Measurements from ENCODE around the gene USP35. TPM values are rescaled to one million over a fixed set of nuclear protein-coding genes. Genes with fewer than 3 reads are reported as not detected.

Gene USP35
- total RNA-seq, 6 experiments from 2014 or later = 5.3 to 10.1 (median 7.9) TPM

DNA sequence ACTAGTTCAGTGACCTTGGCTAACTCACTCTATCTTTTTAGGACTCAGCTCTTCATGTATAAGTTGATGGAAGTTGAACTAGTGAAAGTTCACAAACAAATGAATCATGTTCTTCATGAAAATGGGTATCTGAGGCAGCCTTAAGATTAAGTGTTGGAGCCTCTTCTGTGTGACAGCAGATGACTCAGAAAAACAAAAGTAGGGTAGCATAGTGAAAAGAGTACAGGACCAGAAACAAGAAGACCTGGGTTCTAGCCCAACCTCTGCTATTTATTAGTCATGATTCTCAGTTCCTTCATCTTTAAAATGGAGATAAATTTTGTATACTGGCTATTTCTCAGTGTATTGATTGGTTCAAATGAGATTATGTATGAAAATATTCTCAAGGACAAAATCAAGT, 60.2 kb downstream of the USP35 start:
- TF ChIP-seq, protein P1, sequence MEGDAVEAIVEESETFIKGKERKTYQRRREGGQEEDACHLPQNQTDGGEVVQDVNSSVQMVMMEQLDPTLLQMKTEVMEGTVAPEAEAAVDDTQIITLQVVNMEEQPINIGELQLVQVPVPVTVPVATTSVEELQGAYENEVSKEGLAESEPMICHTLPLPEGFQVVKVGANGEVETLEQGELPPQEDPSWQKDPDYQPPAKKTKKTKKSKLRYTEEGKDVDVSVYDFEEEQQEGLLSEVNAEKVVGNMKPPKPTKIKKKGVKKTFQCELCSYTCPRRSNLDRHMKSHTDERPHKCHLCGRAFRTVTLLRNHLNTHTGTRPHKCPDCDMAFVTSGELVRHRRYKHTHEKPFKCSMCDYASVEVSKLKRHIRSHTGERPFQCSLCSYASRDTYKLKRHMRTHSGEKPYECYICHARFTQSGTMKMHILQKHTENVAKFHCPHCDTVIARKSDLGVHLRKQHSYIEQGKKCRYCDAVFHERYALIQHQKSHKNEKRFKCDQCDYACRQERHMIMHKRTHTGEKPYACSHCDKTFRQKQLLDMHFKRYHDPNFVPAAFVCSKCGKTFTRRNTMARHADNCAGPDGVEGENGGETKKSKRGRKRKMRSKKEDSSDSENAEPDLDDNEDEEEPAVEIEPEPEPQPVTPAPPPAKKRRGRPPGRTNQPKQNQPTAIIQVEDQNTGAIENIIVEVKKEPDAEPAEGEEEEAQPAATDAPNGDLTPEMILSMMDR (IDR thresholded peaks at IDR 0.05) = no peak
- TF ChIP-seq POLR2A (IDR thresholded peaks at IDR 0.05) = no peak
- H3K4me1 ChIP-seq = no peaks in the 10 kb centered on the region
- no peak overlapping the region for H3K27ac ChIP-seq
- no peaks in the 10 kb centered on the region for H3K9me3 ChIP-seq
- ATAC-seq (no peak), DNase-seq (no peak)
- H3K4me3 ChIP-seq = no peak overlapping the region
- H3K36me3 ChIP-seq = peaks cover 0 to 5% (median 0%) of the 10 kb centered on the region in 4 donors
- no peaks in the 10 kb centered on the region for H3K27me3 ChIP-seq
- intact Hi-C loops (cut with DNase I) = no loop called here

DNA sequence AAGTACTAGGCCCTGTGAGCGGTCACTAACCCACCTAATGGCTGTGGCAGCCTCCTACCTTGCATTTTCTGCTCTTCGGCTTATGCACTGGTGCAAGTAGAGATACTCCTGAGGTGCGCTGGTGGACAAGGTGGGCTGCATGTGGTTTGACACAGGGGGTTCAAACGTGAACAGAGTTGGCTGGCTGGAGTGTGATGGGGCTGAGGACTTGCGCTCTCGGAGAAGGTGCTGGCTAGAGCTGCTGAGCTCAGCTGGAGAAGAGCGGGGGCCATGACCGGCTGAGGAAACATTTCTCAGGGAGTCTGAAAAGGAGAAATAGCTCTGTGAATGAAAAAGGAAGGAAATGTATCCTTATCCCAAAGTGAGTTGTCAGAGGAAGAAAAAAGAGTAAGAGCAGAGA, 61.4 kb downstream of the USP35 start:
- DNase-seq (no peak), ATAC-seq (no peak)
- no peak for TF ChIP-seq POLR2A (IDR thresholded peaks at IDR 0.05)
- TF ChIP-seq, protein P1 (IDR thresholded peaks at IDR 0.05) = no peak
- Histone ChIP-seq H3K9me3 (no peaks in the 10 kb centered on the region), H3K27ac (no peak overlapping the region), H3K36me3 (peaks cover 0 to 5% (median 0%) of the 10 kb centered on the region in 4 donors), H3K4me3 (no peak overlapping the region), H3K27me3 (no peaks in the 10 kb centered on the region), H3K4me1 (no peaks in the 10 kb centered on the region)
- intact Hi-C loops (cut with DNase I) = no loop called here
- 97% methylated on average over 5 of the region's 8 CpGs for WGBS (ENCODE audit: insufficient coverage, low coverage, low lambda C conversion rate, missing lambda C conversion rate)

DNA sequence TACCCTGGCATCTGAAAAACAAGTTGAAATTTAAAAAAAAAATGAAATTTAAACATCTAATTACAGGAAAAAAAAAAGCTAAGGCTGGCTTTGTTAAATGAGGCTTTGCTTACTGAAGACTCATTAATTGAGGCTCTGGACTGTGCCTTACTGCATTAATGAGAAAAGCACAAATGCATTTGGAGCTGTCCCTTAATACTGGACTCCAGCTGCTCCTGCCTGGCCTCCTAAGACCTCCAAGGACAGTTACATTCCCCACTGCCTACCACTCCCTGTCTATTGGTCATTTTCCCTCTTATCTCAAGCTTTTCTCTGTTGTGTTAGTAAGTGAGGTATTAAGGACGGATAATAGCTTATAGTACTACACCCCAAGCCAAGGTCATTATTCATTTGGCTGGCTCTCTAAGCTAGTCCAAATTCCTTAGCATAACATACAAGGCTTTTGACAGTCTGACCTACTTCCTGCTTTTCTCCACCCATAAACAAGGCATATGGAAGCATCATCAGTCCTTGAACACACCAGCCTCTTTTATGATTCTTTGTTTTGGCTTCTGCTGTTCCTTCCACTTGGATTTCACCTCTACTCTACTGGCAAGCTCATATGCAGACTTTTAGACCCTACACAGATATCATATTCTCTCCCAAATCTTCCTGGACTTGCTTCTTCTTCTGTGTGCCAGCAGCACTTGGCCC, 62.5 kb downstream of the USP35 start:
- Histone ChIP-seq H3K27ac (no peak overlapping the region), H3K9me3 (no peaks in the 10 kb centered on the region), H3K36me3 (peaks cover 0 to 5% (median 0%) of the 10 kb centered on the region in 4 donors), H3K4me3 (no peak overlapping the region), H3K4me1 (peaks cover 0 to 2% (median 0%) of the 10 kb centered on the region in 4 donors), H3K27me3 (no peaks in the 10 kb centered on the region)
- TF ChIP-seq, protein P1 (IDR thresholded peaks at IDR 0.05) = no peak
- TF ChIP-seq POLR2A (IDR thresholded peaks at IDR 0.05) = no peak
- intact Hi-C loops (cut with DNase I) = no loop called here
- WGBS (ENCODE audit: insufficient coverage, low coverage, low lambda C conversion rate, missing lambda C conversion rate) = 82% methylated on average over 1 of the region's 1 CpG
- ATAC-seq = peak in 1 of 4 donors; percentile 12
- no peak for DNase-seq

DNA sequence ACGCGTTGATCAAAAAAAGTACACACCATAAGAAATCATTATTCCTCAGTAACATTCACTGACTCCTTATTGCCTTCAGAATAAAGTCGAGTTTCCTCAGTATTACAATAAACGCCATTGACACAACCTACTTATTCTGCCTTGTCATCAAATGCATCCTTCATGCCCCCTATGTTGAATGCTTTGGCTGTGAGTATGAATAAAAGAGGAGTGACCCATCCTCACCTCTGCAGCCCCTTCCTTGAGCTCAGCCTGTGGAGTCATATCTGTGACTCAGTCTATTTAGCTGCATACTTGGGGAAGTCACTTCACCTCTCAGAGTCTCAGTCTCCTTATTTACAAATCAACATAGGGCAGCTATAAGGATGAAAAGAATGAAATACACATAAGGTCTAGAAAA, 65.1 kb downstream of the USP35 start:
- Histone ChIP-seq H3K27me3 (no peaks in the 10 kb centered on the region), H3K27ac (no peak overlapping the region), H3K4me1 (peaks cover 0 to 21% (median 5%) of the 10 kb centered on the region in 4 donors), H3K9me3 (no peaks in the 10 kb centered on the region), H3K36me3 (peaks cover 0 to 5% (median 0%) of the 10 kb centered on the region in 4 donors), H3K4me3 (no peak overlapping the region)
- TF ChIP-seq POLR2A (IDR thresholded peaks at IDR 0.05) = no peak
- TF ChIP-seq, protein P1 (IDR thresholded peaks at IDR 0.05) = no peak
- DNase-seq = no peak
- intact Hi-C loops (cut with DNase I) = no loop called here
- WGBS (ENCODE audit: insufficient coverage, low coverage, low lambda C conversion rate, missing lambda C conversion rate) = 91% methylated on average over 4 of the region's 4 CpGs
- no peak for ATAC-seq
